ENCODE data around the gene ICAM3.

Gene ICAM3

DNA sequence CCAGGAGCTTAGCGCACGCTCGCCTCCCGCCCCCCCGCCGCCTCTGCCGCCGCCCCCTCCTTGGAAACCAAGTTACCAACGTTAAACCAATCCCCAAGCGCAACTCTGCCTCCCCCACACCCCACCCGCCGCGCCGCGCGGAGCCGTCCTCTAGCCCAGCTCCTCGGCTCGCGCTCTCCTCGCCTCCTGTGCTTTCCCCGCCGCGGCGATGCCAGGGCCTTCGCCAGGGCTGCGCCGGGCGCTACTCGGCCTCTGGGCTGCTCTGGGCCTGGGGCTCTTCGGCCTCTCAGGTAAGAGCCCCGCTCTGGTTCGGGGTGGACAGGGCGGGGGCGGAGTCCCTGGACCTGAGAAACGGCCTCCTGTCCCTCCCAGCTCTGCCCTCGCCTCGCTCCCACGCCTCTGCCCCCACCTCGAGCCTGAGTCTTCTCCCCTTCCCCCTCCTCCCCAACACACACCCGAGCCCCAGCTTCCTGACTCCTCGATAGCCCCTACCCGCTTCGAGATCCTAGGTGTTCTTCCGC is 49.5 kb downstream of the ICAM3 start, which contains the start of gene ICAM5:
TSS of gene ICAM5 (plus strand) at position 117 of the 521 bp plus-strand sequence. CDS start at position 209, 92 bp downstream.
- DNase-seq = no peak
- H3K36me3 ChIP-seq = peaks cover 0 to 10% (median 8%) of the 10 kb centered on the region in 3 donors
- H3K27ac ChIP-seq = no peak within 1 kb of the TSS
- intact Hi-C loops (cut with DNase I; ENCODE audit: low total_unique reads) = no loop called here
- H3K27me3 ChIP-seq = peaks cover 6 to 91% of the 10 kb centered on the region in 2 donors
- H3K9me3 ChIP-seq = no peaks in the 10 kb centered on the region
- H3K4me1 ChIP-seq = peaks cover 0 to 64% (median 55%) of the 10 kb centered on the region in 4 donors
- TF ChIP-seq CTCF (IDR thresholded peaks at IDR 0.05) = no peak
- H3K4me3 ChIP-seq = peak within 1 kb of the TSS; percentile 32 to 40

- DNase-seq = no peak
- H3K4me1 ChIP-seq = peaks cover 0 to 64% (median 55%) of the 10 kb centered on the region in 4 donors
- H3K9me3 ChIP-seq = no peaks in the 10 kb centered on the region
- H3K4me3 ChIP-seq = peak overlapping the region; percentile 15 to 40
- no peak for TF ChIP-seq CTCF (IDR thresholded peaks at IDR 0.05)
- H3K27me3 ChIP-seq = peaks cover 6 to 91% of the 10 kb centered on the region in 2 donors
- intact Hi-C loops (cut with DNase I; ENCODE audit: low total_unique reads) = no loop called here
- no peak overlapping the region for H3K27ac ChIP-seq
- peaks cover 0 to 16% (median 13%) of the 10 kb centered on the region in 3 donors for H3K36me3 ChIP-seq
These were observed 50.1 kb downstream of the ICAM3 start for GRCh38 chr19:10289167-10289835.

DNA sequence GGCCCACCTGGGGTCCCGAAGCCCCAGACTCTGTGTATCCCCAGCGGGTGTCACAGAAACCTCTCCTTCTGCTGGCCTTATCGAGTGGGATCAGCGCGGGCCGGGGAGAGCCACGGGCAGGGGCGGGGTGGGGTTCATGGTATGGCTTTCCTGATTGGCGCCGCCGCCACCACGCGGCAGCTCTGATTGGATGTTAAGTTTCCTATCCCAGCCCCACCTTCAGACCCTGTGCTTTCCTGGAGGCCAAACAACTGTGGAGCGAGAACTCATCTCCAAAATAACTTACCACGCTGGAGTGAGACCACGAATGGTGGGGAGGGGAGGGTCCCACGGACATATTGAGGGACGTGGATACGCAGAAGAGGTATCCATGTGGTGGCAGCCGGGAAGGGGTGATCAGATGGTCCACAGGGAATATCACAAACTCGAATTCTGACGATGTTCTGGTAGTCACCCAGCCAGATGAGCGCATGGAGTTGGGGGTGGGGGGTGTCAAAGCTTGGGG is 50.7 kb downstream of the ICAM3 start:
- peak overlapping the region in 1 of 2 donors; percentile 40 for H3K4me3 ChIP-seq
- intact Hi-C loops (cut with DNase I; ENCODE audit: low total_unique reads) = no loop called here
- no peak overlapping the region for H3K27ac ChIP-seq
- no peaks in the 10 kb centered on the region for H3K9me3 ChIP-seq
- peaks cover 0 to 22% (median 19%) of the 10 kb centered on the region in 3 donors for H3K36me3 ChIP-seq
- no peak for TF ChIP-seq CTCF (IDR thresholded peaks at IDR 0.05)
- DNase-seq = no peak
- peaks cover 0 to 64% (median 55%) of the 10 kb centered on the region in 4 donors for H3K4me1 ChIP-seq
- peaks cover 6 to 91% of the 10 kb centered on the region in 2 donors for H3K27me3 ChIP-seq

DNA sequence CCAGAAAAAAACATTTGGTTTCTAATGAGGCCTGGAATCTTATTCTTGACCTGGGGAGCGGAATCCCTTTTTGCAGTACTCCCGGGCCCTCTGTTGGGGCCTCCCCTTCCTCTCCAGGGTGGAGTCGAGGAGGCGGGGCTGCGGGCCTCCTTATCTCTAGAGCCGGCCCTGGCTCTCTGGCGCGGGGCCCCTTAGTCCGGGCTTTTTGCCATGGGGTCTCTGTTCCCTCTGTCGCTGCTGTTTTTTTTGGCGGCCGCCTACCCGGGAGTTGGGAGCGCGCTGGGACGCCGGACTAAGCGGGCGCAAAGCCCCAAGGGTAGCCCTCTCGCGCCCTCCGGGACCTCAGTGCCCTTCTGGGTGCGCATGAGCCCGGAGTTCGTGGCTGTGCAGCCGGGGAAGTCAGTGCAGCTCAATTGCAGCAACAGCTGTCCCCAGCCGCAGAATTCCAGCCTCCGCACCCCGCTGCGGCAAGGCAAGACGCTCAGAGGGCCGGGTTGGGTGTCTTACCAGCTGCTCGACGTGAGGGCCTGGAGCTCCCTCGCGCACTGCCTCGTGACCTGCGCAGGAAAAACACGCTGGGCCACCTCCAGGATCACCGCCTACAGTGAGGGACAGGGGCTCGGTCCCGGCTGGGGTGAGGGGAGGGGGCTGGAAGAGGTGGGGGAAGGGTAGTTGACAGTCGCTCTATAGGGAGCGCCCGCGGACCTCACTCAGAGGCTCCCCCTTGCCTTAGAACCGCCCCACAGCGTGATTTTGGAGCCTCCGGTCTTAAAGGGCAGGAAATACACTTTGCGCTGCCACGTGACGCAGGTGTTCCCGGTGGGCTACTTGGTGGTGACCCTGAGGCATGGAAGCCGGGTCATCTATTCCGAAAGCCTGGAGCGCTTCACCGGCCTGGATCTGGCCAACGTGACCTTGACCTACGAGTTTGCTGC is 52.4 kb downstream of the ICAM3 start, which contains the start of gene ICAM4:
TSS of gene ICAM4 (plus strand) at position 153 of the 935 bp plus-strand sequence. CDS start at position 211, 58 bp downstream.
- Histone ChIP-seq H3K4me3 (peak within 1 kb of the TSS in 1 of 2 donors; percentile 27), H3K36me3 (peaks cover 0 to 23% (median 21%) of the 10 kb centered on the region in 3 donors), H3K27ac (no peak within 1 kb of the TSS), H3K27me3 (peaks cover 6 to 77% of the 10 kb centered on the region in 2 donors), H3K9me3 (no peaks in the 10 kb centered on the region), H3K4me1 (peaks cover 0 to 50% (median 46%) of the 10 kb centered on the region in 4 donors)
- TF ChIP-seq CTCF (IDR thresholded peaks at IDR 0.05) = no peak
- peak in 1 of 2 donors; percentile 54 for DNase-seq
- intact Hi-C loops (cut with DNase I; ENCODE audit: low total_unique reads) = no loop called here

- TF ChIP-seq CTCF (IDR thresholded peaks at IDR 0.05) = no peak
- Histone ChIP-seq H3K27me3 (peaks cover 6 to 60% of the 10 kb centered on the region in 2 donors), H3K9me3 (no peaks in the 10 kb centered on the region), H3K27ac (no peak overlapping the region), H3K4me1 (peaks cover 0 to 34% (median 29%) of the 10 kb centered on the region in 4 donors), H3K4me3 (no peak overlapping the region), H3K36me3 (peaks cover 0 to 23% (median 21%) of the 10 kb centered on the region in 3 donors)
- intact Hi-C loops (cut with DNase I; ENCODE audit: low total_unique reads) = no loop called here
- DNase-seq = no peak
These were observed 54.0 kb downstream of the ICAM3 start for GRCh38 chr19:10285393-10285792.
